Cerebellar cortex (tissue), 1 donor: ENCODE data around the gene PCNX1.

Source experiments
- DNase-seq: peaks from one replicate; pipeline ENCODE4 v3.0.0-alpha.2; 2015; ENCODE audit warnings: low spot score

Gene PCNX1

DNA sequence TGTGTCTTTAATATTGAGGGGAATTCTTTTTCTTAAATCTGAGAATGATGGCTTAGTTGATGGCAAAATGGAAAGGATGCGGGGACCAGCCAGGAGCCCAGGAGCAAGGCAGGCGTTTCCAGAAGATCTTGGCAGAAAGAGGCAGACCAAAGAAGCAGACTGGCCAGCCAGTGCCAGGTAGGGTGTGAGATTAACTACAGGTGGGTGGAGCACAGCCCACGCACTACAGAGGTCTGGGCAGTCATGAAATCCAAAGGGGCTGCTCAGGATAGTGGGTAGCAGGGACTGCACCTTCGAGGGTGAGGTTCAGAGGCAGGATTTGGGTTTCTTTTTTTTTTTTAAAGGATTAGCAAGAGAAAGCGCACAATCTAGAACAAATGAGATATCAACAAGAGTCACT is 17.7 kb upstream of the PCNX1 start:
- no peak for DNase-seq

DNA sequence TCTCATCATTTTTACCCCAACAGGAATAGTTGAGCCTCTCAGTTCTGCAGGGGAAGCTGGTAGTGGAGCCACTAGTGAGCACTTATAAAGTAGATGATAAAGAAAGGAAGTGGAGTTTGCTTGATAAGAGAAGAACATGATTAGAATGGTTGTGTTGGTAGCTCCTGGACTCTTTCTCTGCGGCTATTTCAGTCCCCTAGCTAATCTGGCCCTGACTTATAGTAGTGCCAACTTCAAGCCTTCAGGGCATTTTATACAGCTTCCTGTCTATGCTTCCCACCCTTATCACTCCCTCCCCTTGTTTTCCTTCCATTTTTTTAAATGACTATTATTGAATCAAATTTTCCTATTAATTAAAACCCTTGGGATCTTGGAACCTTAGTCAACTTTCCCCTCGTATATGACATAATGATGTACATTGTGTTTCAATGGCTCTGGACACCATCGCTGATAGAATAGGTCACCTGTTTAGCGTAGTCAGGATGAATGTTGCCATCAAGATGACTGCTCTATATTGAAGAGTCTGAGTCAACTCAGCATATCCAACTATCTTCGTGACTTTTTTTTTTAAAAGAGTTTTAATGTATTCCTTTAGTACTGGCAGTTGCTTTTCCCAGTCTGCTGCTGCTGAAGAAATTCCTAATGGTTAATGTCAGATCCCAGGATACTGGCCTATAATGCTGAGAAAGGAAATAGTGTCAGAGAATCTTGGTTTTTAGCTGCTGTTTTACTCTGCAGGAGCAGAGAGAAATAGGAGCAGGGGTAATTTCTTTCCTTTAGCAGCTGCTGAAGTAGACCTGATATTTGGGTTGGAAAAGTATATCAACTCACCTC is 16.2 kb upstream of the PCNX1 start:
- DNase-seq = no peak

DNA sequence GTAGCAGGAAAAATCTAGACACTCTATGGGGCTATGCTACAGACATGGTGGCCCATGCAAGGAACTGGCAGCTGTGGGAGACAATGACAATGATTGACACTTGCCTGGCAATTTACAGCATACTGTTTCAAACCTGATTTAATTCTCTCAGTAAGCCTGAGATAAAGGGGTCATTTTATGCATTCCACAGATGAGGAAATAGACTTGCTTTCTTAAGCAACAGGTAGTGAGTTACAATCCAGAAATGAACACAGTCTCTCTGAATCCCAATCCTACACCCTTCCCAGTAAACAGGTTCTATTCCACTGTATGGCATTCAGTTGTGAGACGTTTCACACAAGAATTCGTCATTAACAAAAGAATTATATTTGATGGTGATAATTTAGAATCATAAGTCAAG is 15.5 kb upstream of the PCNX1 start:
- no peak for DNase-seq

GRCh38 chr14:70893062-70893845 is 14.0 kb upstream of the PCNX1 start:
- DNase-seq = no peak

DNA sequence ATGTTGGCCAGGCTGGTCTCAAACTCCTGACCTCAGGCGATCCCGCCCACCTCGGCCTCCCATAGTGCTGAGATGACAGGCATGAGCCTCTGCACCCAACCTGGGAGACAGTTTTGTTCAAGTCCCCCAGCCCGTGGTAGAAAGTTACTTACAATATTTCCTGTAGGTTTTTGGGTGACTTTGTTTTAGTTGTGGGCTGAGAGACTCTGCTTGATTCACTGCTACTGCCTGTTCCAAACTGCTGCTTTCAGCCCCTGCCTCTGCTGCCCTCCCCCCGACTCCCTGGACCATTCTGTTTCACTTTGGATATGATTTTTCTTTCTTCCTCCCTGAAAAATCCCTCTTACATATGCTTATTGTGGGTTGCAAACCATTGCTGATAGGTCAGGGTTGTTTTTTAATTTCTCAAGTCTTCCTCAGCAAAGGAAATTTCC is 13.4 kb upstream of the PCNX1 start:
- DNase-seq = no peak

DNA sequence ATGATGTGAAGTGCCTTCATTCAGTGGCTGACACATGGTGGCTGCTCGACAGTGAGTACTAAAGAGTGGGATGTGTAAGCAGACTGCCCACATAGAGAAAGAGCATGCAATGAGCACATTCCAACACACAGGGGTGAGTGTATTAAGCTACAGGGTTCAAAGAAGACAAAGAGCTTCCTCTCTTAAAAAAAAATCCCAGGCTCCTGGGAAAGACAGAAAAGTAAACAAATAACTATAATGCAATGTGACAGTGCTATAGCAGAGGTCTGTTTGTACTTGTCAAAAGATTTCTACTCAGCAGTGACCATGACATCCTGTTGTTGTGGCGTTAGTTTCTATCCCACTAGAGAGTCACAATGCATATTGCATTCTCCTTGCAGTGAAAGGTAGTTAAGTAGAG is 12.4 kb upstream of the PCNX1 start:
- no peak for DNase-seq

DNA sequence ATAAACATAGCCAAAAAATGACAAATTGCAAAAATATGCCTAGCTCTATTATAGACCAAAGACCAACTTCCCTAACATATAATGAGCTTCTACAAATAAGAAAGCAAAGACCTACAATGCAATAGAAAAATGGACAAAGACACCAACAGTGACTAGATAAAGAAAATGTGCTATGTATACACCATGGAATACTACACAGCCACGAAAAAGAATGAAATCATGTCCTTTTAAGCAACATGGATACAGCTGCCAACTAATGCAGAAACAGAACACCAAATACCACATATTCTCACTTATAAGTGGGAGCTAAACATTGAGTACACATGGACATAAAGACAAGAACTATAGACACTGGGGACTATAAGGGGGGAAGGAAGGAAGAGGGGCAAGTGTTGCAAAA is 10.9 kb upstream of the PCNX1 start:
- no peak for DNase-seq

GRCh38 chr14:70896981-70897380 is 10.3 kb upstream of the PCNX1 start:
- no peak for DNase-seq

- no peak for DNase-seq
Measured at GRCh38 chr14:70897464-70897863, 9.8 kb upstream of the PCNX1 start.

DNA sequence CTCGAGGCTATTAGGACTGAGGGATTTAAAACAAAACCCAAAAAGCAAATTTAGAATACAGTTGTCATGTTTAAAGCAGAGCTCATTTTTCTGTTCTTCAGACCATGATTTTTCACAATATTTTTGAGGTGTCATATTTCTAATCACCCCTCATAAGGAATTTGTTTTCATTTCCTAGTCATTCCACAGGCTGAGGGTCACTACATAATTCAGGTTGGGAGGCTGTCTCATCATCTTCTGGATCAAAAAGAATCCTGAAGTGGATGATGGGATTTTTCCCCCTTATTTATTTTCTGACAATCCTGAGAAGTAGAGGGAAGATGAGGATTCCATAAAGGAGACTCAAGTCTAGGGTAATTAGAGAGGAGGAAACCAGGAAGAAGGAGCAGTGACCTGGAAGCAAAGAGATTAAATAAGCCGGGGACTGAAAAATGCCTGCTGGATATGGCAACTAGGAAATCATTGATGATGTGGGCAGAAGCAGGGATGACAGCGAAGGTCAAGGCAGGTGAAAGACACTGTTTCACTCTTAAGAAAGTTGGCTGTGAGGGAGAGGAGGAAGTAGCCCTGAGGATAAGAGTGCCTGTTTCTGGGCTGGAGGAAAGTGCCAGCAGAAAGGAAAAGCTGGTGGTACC is 9.0 kb upstream of the PCNX1 start:
- no peak for DNase-seq

DNA sequence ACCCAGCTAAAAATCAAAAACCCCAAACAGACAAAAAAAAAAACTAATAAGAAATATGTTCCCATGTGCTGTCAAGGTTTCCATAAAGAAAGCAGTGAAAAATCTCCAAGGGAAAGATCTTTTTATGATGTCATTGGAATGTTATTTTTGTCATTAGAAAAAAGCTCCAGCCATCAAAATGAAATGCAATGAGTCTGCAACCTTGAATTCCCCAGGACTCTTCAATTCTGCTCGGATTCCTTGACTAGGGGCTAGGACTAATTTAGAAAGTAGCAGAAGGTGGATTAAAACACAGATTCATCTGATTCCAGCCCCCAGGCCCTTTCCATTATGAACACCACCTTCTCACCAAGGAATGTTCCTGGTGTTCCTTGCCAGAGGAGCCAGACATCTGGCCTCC is 6.0 kb upstream of the PCNX1 start:
- DNase-seq = no peak

GRCh38 chr14:70902184-70902583 is 5.1 kb upstream of the PCNX1 start:
- DNase-seq = no peak

- no peak for DNase-seq
Measured at GRCh38 chr14:70904373-70904772, 2.9 kb upstream of the PCNX1 start.

DNA sequence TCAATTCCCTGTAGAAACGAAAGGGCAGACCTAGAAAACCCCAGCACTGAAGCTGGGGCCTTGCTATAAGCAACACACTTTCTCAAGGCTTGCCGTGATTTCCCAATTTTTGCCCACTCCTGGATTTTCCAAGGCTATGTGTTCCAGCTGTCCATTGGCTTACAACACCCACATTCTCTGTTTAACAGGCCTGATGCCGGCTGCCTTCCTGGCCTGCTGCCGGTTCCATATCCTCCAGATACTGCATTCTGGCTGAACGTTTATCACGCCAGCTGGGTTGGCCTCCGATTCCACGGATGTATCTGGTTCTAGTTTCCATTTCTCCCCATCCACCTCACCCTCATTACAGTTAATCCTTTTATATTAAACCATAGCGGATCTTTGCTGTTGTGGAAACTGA is 2.0 kb upstream of the PCNX1 start:
- DNase-seq = no peak

DNA sequence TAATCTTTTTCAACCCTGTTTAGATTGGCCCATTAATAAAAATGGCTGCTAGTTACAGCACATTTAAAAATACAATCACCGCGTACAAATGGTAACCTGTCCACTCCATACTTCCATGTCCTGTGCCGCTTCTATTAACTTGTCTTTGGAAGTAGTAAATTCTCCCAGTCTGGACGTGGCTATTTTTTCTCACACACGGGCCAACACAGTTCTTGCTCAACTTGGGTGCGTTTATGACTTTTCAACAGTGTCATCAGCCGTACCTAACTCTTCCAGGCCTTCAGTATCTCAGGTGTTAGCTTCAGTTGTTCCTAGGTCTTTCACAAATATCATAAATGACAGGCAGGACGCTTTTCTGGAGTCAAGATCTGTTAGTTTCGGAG is 475 bp upstream of the PCNX1 start:
- DNase-seq = peak; percentile 34

DNA sequence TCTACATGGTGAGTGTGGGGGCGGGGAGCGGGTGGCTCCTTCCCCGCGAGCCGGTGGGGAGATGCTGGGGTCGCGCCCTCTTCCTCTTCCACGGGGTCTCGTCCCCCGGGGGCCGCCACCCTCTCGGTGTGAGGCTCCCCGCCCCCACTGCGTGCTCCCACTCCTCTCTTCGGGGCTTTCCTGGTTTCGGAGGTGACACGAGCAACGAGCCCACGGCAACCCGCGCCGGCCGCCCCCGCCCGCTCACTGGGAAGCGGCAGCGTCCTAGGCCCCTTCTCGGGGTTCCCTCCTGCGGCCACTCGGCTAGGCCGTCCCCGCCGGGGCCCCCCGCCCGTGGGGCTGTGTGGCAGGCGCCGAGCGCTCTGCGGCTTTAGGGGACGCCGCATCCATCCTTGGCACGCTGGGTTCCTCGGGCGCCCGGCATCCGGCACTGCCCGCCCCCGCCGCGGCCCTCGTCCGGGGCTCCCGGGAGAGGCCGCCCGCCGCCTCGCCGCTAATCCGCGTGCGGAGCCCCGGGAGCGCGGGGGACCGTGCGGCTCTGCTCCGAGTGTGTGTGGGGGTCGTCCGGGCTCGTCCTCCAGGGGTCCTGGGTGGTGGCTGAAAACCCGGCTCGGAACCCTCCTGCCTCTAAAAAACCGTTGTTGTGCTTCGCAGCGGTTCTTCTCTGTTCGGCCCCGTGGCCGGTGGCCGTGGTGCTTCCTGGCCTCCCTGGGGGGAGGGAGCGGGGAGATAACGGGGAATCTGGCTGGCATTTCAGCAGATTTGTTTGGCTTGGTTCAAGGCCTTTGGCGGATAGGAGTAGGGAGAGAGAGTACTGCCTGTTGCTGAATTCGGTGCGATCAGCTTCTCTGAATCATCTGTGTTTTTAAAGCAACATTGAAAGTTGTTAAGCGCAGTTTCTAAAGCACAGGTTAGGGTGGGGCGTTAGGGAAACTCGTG is 1.0 kb downstream of the PCNX1 start:
- DNase-seq = peak; percentile 61

GRCh38 chr14:70908935-70909641 is 1.8 kb downstream of the PCNX1 start:
- DNase-seq = no peak

DNA sequence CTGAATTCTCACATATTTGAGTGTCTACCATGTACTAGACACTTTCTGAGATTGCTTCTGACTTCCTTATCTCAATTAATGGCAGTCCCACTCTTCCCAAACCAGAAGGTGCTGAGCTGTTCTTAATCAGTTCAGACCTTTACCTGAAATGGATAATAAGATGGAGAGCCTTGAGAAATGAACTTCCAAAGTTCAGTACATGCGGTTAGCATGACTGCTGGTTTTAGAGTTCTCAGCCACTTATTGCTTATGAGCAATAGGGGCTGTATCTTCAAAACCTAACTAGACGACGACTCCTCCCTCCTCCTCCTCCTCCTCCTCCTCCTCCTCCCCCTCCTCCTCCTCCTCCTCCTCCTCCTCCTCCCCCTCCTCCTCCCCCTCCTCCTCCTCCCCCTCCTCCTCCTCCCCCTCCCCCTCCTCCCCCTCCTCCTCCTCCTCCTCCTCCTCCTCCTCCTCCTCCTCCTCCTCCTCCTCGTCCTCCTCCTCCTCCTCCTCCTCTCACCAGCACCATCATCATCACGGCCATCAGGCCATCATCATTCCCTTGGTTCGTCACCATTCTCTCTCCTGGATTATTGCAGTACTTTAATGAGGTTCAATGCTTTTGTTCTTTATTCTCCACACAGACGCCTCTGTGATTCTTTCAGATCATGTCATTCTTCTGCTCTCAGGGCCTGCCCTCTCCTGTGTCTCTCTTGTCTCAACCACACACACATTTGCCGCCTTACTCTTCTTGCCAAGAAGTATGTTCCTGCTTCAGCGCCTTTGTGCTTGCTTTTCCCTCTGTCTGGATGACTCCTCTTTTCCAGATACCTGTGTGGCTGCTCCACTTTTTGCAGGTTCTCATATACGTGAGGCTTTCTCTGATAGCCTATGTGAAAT is 2.7 kb downstream of the PCNX1 start:
- no peak for DNase-seq

DNA sequence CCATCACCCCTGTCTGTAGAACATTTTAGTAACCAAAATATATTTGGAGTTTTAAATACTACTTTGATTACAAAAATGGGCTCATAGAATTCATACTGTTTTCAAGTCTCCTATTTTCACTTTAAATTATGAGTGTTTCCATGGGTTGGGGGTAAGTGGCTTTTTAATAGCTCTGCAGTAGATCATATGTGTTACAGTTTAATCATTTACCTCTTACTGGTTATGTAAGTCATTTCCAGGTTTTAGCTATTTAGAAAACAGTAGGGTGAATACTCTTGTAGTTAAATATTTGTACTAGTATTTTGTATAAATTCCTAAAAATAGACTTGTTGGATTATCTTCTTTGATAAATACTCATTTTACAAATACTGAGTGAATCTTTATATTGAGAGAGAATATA is 8.2 kb downstream of the PCNX1 start:
- DNase-seq = no peak

- no peak for DNase-seq
Measured at GRCh38 chr14:70916300-70916699, 9.0 kb downstream of the PCNX1 start.
